HepG2 (cell line): ENCODE data around the gene DPY30. TPM values are rescaled to one million over a fixed set of nuclear protein-coding genes. Genes with fewer than 3 reads are reported as not detected.
A peak's percentile ranks its signal among the peaks of the same experiment; 100 is the strongest.
"Not testable (repeated sequence)": the region's sequence is repeated elsewhere in the genome, so short reads cannot be mapped to it uniquely, and the experiment has no call there.

ENCODE experiments used
- ATAC-seq: fragments of 200-7000 bp; cut with Tn5 transposase; 3 replicates; pipeline ENCODE4 v1.9.1; 2020; ENCODE audit warnings: mild to moderate bottlenecking, moderate library complexity
- BruUV-seq: library from RNA; stranded (reverse); fragments of 400-500 nt; replicated peaks from 2 replicates; lab custom pipeline; 2021; lab: Mats Ljungman, UMichigan
- CTCF ChIA-PET: fragments of 300-600 bp; formaldehyde crosslinking; extraction: SDS; loops from one replicate; lab custom pipeline; 2021; ENCODE audit warnings: low total read pairs, inconsistent platforms, low intra/inter-chr PET ratio; lab: Yijun Ruan, JAX
- POLR2A ChIA-PET: fragments of 350-600 bp; sonication (Branson Sonifier 250); formaldehyde crosslinking; loops from one replicate; lab custom pipeline; 2020; ENCODE audit warnings: antibody characterized with exemption, inconsistent platforms; lab: Yijun Ruan, JAX
- DNase-seq: peaks from one replicate; pipeline ENCODE4 v3.0.0-alpha.2; 2015; ENCODE audit warnings: low spot score
- FAIRE-seq: peaks from 3 replicates; lab custom pipeline; 2011; peaks lifted over from hg19 to GRCh38; lab: Jason Lieb, UNC
- H2AFZ ChIP-seq: one replicate; pipeline ENCODE4 v1.6.1; 2011; ENCODE audit warnings: low read length, inconsistent platforms
- H3K27ac ChIP-seq: fragments of 300-600 bp; 3 replicates; pipeline ENCODE4 v1.8.0; 2011; ENCODE audit warnings: mixed run types, mild to moderate bottlenecking, mixed read lengths, low read length, inconsistent platforms; ENCODE audit not compliant: insufficient read depth; ENCODE audit errors: extremely low read length
- H3K27me3 ChIP-seq, 2 experiments: fragments of 200-600 bp in 1 of 2; 2 replicates in 1 of 2; 3 replicates in 1 of 2; pipeline versions ENCODE4 v1.6.0 to v1.8.0; 2011; ENCODE audit warnings: low read length in 2 of 2, mild to moderate bottlenecking in 2 of 2, moderate library complexity in 2 of 2, inconsistent platforms in 1 of 2; ENCODE audit not compliant: insufficient read depth in 2 of 2, control insufficient read depth in 1 of 2
- H3K36me3 ChIP-seq, 2 experiments: fragments of 200-600 bp in 1 of 2; replicated peaks in 1 of 2; 2 replicates in 1 of 2; 3 replicates in 1 of 2; pipeline versions ENCODE4 v1.5.1 to v1.8.0; 2011; ENCODE audit warnings: low read length in 2 of 2, inconsistent platforms in 1 of 2; ENCODE audit not compliant: insufficient read depth in 2 of 2, control insufficient read depth in 1 of 2
- H3K4me1 ChIP-seq: 2 replicates; pipeline ENCODE4 v1.5.1; 2012; ENCODE audit warnings: low read length, inconsistent platforms; ENCODE audit not compliant: insufficient read depth
- H3K4me2 ChIP-seq: 2 replicates; pipeline ENCODE4 v1.6.0; 2011; ENCODE audit warnings: low read depth, low read length, inconsistent platforms
- H3K4me3 ChIP-seq, 3 experiments: fragments of 200-600 bp in 1 of 3; sonication (generic), shearing (Covaris generic) in 1 of 3; replicated peaks in 1 of 3; 2 replicates each; pipeline ENCODE4 v1.5.1; 2011 to 2016; ENCODE audit warnings: low read length in 3 of 3, inconsistent platforms in 2 of 3, low read depth in 2 of 3, mild to moderate bottlenecking in 2 of 3, control low read depth in 1 of 3, mixed read lengths in 1 of 3; ENCODE audit not compliant: insufficient read depth in 1 of 3
- H3K79me2 ChIP-seq: one replicate; pipeline ENCODE4 v1.6.1; 2011; ENCODE audit warnings: low read length, inconsistent platforms; ENCODE audit not compliant: insufficient read depth
- H3K9ac ChIP-seq: 2 replicates; pipeline ENCODE4 v1.6.0; 2011; ENCODE audit warnings: mild to moderate bottlenecking, low read depth, low read length, inconsistent platforms; ENCODE audit not compliant: insufficient read depth
- H3K9me3 ChIP-seq: 2 replicates; pipeline ENCODE4 v1.5.1; 2012; ENCODE audit warnings: mild to moderate bottlenecking, low read length
- H4K20me1 ChIP-seq: 2 replicates; pipeline ENCODE4 v1.6.0; 2011; ENCODE audit warnings: inconsistent platforms, mild to moderate bottlenecking, low read length, moderate library complexity; ENCODE audit not compliant: insufficient read depth
- CBX2 ChIP-seq, 2 experiments: fragments of 200-600 bp in 1 of 2; sonication (generic); formaldehyde crosslinking in 1 of 2; IDR thresholded peaks; 2 replicates each; pipeline versions ENCODE4 v1.7.0 to v1.8.1; 2018 to 2022; ENCODE audit warnings: low read depth in 2 of 2, low read length in 1 of 2, mild to moderate bottlenecking in 1 of 2, missing genetic modification reagents in 1 of 2
- HNRNPK ChIP-seq: fragments of 200-400 bp; formaldehyde crosslinking; IDR thresholded peaks from 2 replicates; pipeline ENCODE4 v1.6.1; 2018; ENCODE audit warnings: low read length, low read depth, moderate library complexity, mild to moderate bottlenecking; ENCODE audit not compliant: poor library complexity, severe bottlenecking
- KMT2A ChIP-seq: sonication (generic); formaldehyde crosslinking; IDR thresholded peaks from 2 replicates; pipeline ENCODE4 v1.4.0; 2020; ENCODE audit warnings: missing genetic modification reagents
- ZNF770 ChIP-seq: sonication (generic); formaldehyde crosslinking; IDR thresholded peaks from 2 replicates; pipeline ENCODE4 v1.5.0; 2020; ENCODE audit warnings: mild to moderate bottlenecking, missing genetic modification reagents
- WGBS: methylation state at CpG from one replicate; pipeline ENCODE4 v1.1.6; 2017; ENCODE audit warnings: low lambda C conversion rate; 5-methylcytosine and 5-hydroxymethylcytosine counted together
- in situ Hi-C: cut with HindIII; loops from 2 replicates; pipeline ENCODE4 v1.10.0; 2017; ENCODE audit warnings: low pct_unique_long_range_greater_than_20kb; ENCODE audit not compliant: extremely low pct_ligation_motif_present
- intact Hi-C: fragments of 100-400 bp; cut with micrococcal nuclease; formaldehyde crosslinking; loops from one replicate; pipeline ENCODE4 v1.10.0; 2022; ENCODE audit not compliant: unreplicated experiment
- polyA plus RNA-seq, 8 experiments: library from polyadenylated mRNA; depleted of rRNA in 3 of 8; stranded (reverse) in 7 of 8; unstranded in 1 of 8; fragments of >200 nt; fragmentation: Illumina TruSeq in 4 of 8; extraction: Trizol in 4 of 8; gene quantifications; 2 replicates each; pipeline versions ENCODE4 v1.2.1 to v1.2.3, GENCODE V29; 2011 to 2016; ENCODE audit warnings: low read depth in 4 of 8, missing spikeins in 1 of 8, mixed read lengths in 1 of 8; ENCODE audit not compliant: insufficient read depth in 1 of 8
- total RNA-seq, 5 experiments: library from RNA; depleted of rRNA; stranded (reverse); fragments of >200 nt; fragmentation: Illumina TruSeq; extraction: Trizol; gene quantifications; 2 replicates each; pipeline ENCODE4 v1.2.3, GENCODE V29; 2016; ENCODE audit warnings: low read depth in 1 of 5

The DPY30 gene
- total and polyA plus RNA-seq, 2 of the 13 experiments (the other 11 are each of a cell fraction or from before 2014, with no cell fraction given): 98.1 to 118 TPM

DNA sequence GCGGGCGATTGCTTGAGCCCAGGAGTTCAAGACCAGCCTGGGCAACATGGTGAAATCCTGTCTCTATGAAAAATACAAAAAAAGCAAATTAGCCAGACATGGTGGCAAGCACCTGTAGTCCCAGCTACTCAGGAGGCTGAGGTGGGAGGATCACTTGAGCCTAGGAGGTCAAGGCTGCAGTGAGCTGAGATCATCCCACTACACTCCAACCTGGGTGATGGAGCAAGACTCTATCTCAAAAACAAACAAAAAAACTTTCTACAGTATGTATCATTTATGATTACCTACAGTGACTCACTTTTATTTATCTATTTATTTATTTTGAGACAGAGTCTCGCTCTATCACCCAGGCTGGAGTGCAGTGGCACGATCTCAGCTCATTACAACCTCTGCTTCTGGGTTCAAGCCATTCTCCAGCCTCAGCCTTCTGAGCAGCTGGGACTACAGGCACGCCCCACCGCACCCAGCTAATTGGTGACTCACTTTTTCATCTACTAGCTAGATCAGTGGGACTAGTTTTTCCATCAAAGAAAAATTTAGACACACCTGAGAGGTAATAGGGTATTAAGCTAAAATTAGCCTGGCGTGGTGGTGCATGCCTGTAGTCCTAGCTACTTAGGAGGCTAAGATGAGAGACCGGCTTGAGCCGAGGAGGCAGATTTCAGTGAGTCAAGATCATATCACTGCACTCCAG, 20.7 kb downstream of the DPY30 start:
- H3K27me3 ChIP-seq, BruUV-seq, H3K4me1 ChIP-seq, in situ Hi-C loops, H3K9me3 ChIP-seq, DNase-seq, FAIRE-seq, H4K20me1 ChIP-seq, intact Hi-C loops, H3K9ac ChIP-seq, H3K4me2 ChIP-seq, H3K79me2 ChIP-seq, CTCF ChIA-PET, H2AFZ ChIP-seq, H3K4me3 ChIP-seq, H3K27ac ChIP-seq: not testable (repeated sequence)
- TF ChIP-seq ZNF770 (CRISPR knock-in tag): peak; percentile 64
- peak; percentile 35 for ATAC-seq
- POLR2A ChIA-PET: interaction anchor here (0.7 to 2.5 kb wide), 5 partner anchors 7 to 44 kb away, joined by 3 to 11 read pairs (median 5); partner anchors contain the start of genes DPY30 and SPAST
- 97% methylated on average over 9 of the region's 9 CpGs for WGBS
- H3K36me3 ChIP-seq: peaks cover 5 to 30% of the 10 kb centered on the region in 2 experiments

DNA sequence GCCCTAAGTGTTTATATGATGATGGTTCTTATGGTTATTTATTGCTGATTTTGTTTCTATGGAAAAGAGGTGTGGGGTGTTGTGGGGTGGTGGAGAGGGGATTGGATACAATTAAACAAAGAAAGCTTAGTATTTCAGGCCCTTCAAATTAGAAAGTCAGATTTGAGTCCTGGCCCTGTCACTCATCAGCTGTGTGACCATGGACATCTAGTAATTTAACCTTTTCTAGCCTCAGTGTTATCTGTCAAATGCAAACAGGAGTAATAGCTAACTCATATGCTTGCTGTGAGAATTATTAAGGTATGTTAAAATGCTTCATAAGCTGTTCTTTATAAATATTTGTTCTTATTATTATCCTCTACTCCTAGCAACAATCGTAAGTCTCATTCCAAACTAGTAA, 26.7 kb downstream of the DPY30 start:
- ChIA-PET POLR2A (interaction anchor here (1.1 kb wide), 2 partner anchors 27 to 49 kb away, joined by 3 to 4 read pairs; partner anchors contain the start of gene DPY30), CTCF (no interaction called here)
- no peaks in the 10 kb centered on the region; a peak in 1 of 5 replicates for H3K36me3 ChIP-seq
- H3K4me3 ChIP-seq: no peak overlapping the region
- peak; percentile 69 for TF ChIP-seq HNRNPK
- TF ChIP-seq KMT2A (CRISPR knock-in tag): no peak
- TF ChIP-seq CBX2 (IDR thresholded peaks at IDR 0.05; ENCODE audit: low read depth, low read length): no peak
- no peak for TF ChIP-seq CBX2 (CRISPR knock-in tag; IDR thresholded peaks at IDR 0.05; ENCODE audit: low read depth)
- no peak for DNase-seq
- FAIRE-seq: no peak
- no peak overlapping the region for H3K4me2 ChIP-seq
- no TSS peak for BruUV-seq
- peaks cover 21% of the 10 kb centered on the region for H3K4me1 ChIP-seq
- H3K9me3 ChIP-seq: no peaks in the 10 kb centered on the region
- 98% methylated on average over 1 of the region's 1 CpG for WGBS
- peaks cover 14% of the 10 kb centered on the region for H4K20me1 ChIP-seq
- H3K27ac ChIP-seq: no peak overlapping the region
- H3K79me2 ChIP-seq: peaks cover 18% of the 10 kb centered on the region
- no peaks in the 10 kb centered on the region; a peak in 1 of 5 replicates for H3K27me3 ChIP-seq
- H3K9ac ChIP-seq: no peak overlapping the region
- no peak for ATAC-seq
- intact Hi-C loops (no loop called here), in situ Hi-C loops (no loop called here)
- no peak overlapping the region for H2AFZ ChIP-seq
